ENCODE measurements around the gene SOCS3. TPM values are rescaled to one million over a fixed set of nuclear protein-coding genes. Genes with fewer than 3 reads are reported as not detected.

Gene SOCS3
- polyA plus RNA-seq, 1 experiment: 15.3 TPM

DNA sequence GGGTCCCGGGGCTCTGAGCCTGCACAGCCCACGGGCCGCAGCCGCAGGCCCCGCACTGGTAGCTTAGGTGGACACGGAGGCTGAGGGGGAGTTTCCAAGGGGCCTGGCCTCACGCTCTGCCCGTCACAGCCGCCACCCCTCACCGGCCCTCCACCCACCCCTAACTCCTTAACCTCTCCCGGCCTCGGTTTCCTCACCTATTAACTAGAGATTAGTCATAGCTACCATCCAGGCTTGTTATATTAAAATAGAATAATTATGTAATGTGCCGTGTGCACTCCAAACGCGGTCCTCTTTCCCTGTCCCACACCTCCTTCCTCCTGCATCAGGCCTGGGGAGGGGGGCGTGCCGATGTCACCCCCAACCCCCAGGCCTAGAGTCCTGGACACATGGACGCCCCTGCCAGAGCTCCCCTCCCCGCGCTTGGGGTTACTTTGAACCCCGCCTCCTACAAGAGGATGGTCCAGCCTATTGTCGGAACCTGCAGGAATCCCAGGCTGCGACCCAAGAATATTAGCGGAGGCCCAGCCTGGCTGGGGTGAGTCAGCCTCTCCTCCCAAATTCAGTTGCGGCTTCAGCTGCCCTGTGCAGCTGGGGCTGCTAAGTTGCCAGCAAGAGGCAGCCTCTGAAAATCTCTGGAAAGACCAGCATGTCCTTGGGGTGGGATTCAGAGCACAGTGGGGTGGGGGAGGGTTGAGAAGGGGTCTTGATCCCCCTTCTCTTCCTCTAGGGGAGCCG, 17.3 kb downstream of the SOCS3 start:
- H3K9me3 ChIP-seq (ENCODE audit: control insufficient read depth, insufficient read depth, low read length): no peaks in the 10 kb centered on the region; the same call in 1 of the 2 replicates
- H3K4me3 ChIP-seq (ENCODE audit: low read depth, low read length): peak overlapping the region; percentile 25
- POLR2A ChIA-PET: interaction anchor here (0.7 to 2.6 kb wide), 7 partner anchors 11 to 43 kb away, joined by 3 to 21 read pairs (median 3); partner anchors contain the start of gene SOCS3
- TF ChIP-seq, protein P1, sequence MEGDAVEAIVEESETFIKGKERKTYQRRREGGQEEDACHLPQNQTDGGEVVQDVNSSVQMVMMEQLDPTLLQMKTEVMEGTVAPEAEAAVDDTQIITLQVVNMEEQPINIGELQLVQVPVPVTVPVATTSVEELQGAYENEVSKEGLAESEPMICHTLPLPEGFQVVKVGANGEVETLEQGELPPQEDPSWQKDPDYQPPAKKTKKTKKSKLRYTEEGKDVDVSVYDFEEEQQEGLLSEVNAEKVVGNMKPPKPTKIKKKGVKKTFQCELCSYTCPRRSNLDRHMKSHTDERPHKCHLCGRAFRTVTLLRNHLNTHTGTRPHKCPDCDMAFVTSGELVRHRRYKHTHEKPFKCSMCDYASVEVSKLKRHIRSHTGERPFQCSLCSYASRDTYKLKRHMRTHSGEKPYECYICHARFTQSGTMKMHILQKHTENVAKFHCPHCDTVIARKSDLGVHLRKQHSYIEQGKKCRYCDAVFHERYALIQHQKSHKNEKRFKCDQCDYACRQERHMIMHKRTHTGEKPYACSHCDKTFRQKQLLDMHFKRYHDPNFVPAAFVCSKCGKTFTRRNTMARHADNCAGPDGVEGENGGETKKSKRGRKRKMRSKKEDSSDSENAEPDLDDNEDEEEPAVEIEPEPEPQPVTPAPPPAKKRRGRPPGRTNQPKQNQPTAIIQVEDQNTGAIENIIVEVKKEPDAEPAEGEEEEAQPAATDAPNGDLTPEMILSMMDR (IDR thresholded peaks at IDR 0.05; ENCODE audit: low read depth, low read length): no peak
- peak overlapping the region; percentile 92 for H3K27ac ChIP-seq (ENCODE audit: low read depth, low read length)
- CTCF ChIA-PET: interaction anchor here (1.0 kb wide), 1 partner anchor 18 kb away, joined by 3 read pairs; no protein-coding TSS in a partner anchor
- H3K27me3 ChIP-seq (ENCODE audit: control insufficient read depth, insufficient read depth, low read length): no peaks in the 10 kb centered on the region
- DNase-seq (ENCODE audit: low read depth, low spot score): no peak

DNA sequence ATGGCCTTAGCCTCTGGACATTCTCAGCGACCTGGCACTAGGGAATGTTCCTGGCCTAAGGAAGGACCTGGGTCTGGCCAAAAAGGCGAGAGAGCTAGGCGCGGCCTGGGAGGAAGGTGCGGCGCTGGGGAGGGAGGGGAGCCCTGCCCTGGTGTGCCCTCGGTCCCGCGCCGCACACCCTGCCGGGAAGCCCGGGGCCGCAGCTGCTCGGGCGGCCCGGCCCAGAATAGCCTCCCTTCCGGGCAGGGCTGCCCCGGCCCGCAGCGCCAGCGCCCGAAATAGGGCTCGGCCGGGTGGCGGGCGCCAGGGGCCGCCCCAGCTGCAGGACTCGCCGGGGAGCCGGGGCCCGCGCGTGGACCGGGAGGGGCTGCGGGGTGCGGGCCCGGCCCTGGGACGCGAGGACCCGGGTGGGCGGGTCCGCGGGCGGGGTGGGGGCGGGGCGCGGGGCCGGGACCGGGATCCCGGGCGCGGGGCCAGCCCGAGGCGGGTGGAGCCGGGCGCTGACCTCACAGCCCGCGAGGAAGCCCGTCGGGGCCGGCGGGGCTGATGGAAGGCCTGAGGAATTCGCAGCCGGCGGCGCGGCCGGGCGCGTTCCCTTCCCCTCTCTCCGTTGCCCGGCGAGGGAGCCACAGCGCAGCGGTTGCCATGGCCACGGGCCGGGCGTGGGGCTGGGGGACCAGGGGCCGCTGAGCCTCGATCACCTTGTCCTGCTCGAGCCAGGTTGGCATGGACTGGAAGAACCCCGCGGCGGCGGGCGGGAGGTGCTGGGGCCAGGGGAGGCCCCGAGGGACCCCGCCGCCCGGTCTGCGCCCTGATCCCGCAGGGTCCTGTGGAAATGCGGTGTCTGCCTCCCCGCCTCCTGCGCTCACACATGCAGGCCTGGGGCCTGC, 18.1 kb downstream of the SOCS3 start:
- Histone ChIP-seq H3K4me3 (ENCODE audit: low read depth, low read length) (peak overlapping the region; percentile 25; the same call in 1 of the 2 replicates), H3K27me3 (ENCODE audit: control insufficient read depth, insufficient read depth, low read length) (no peaks in the 10 kb centered on the region), H3K27ac (ENCODE audit: low read depth, low read length) (peak overlapping the region; percentile 92), H3K9me3 (ENCODE audit: control insufficient read depth, insufficient read depth, low read length) (no peaks in the 10 kb centered on the region; the same call in 1 of the 2 replicates)
- CTCF ChIA-PET: no interaction called here
- POLR2A ChIA-PET: interaction anchor here (0.8 to 2.6 kb wide), 5 partner anchors 12 to 28 kb away, joined by 3 to 21 read pairs (median 3); partner anchors contain the start of gene SOCS3
- DNase-seq (ENCODE audit: low read depth, low spot score): no peak
- TF ChIP-seq, protein P1 (IDR thresholded peaks at IDR 0.05; ENCODE audit: low read depth, low read length): no peak

DNA sequence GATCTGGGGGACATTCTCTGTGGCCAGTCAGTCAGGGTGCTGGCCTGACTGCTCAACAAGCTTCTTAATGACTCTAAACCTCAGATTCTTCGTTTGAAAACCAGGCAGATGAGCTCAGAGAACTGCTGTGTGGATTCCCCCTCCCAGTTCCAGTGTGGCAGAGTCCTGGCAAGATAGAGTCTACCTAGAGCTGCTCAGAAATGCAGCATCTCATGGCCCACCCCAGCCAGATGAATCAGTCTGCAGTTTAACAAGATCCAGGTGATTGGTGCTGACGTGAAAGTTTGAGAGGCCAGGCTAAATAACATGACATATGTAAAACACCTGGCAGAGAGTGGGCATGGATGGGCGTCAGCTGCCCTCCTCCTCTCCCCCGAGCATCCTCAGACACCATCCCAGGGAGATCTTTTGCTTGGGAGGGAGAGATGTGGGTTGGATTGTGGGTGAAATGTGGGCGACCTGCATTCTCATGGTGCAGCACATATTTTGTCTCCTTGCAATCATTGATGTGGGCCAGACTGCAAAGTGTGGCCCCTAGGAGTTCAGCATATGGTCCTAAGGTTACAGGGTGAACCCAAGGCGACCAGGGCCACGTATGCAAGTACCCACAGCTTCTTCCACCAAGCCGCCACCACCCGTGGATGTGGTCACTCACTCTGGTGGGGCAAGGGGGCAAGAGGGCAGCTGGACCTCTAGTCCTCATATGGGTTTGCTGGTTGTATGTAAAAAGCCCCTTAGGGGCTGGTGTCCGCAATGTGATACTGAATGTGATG, 19.5 kb downstream of the SOCS3 start:
- ChIA-PET POLR2A (interaction anchor here (1.1 to 2.6 kb wide), 2 partner anchors 19 to 20 kb away, joined by 4 to 21 read pairs; partner anchors contain the start of gene SOCS3), CTCF (interaction anchor here (1.4 kb wide), 1 partner anchor 20 kb away, joined by 4 read pairs; no protein-coding TSS in a partner anchor)
- Histone ChIP-seq H3K27me3 (ENCODE audit: control insufficient read depth, insufficient read depth, low read length) (no peaks in the 10 kb centered on the region), H3K27ac (ENCODE audit: low read depth, low read length) (no peak overlapping the region), H3K4me3 (ENCODE audit: low read depth, low read length) (no peak overlapping the region), H3K9me3 (ENCODE audit: control insufficient read depth, insufficient read depth, low read length) (no peaks in the 10 kb centered on the region; the same call in 1 of the 2 replicates)
- TF ChIP-seq, protein P1 (IDR thresholded peaks at IDR 0.05; ENCODE audit: low read depth, low read length): no peak
- no peak for DNase-seq (ENCODE audit: low read depth, low spot score)

DNA sequence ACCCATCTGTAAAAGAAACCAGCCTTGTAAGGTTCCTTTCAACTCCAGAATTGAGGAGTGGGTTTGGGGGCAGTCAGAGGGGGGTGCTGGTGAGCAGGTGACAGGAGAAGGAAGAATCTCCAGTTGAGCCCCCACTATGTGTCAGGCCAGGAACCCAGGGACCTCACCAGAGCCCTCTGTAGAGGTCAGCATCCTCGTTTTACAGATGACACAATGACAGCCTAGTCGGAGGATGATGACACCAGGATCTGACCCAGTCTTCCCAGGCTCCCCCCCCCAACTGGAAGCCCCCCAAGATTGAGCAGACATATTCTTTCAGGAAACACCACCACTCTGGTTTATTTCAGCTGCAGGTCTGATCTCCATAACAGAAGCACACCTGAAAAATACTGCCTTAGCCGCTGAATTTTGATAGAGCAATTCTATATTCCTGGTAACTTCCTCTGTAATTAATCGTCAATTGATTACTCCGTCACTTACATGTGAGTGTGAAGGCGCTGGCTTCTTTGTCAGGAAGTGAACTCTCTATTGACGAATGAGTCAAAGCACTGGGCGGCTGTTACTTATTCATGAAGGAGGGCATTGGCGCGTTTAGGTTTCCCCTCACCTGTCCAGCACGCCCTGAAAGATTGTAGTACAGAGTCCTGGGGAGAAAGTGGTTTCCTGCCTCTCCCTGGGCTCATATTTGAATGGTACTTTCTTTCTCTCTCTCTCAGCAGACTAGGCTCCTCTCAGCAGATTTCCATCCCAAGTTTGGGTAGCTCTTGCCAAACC, 21.2 kb downstream of the SOCS3 start:
- H3K9me3 ChIP-seq (ENCODE audit: control insufficient read depth, insufficient read depth, low read length): no peaks in the 10 kb centered on the region
- ChIA-PET POLR2A (no interaction called here), CTCF (no interaction called here)
- no peak overlapping the region for H3K27ac ChIP-seq (ENCODE audit: low read depth, low read length)
- H3K4me3 ChIP-seq (ENCODE audit: low read depth, low read length): no peak overlapping the region
- H3K27me3 ChIP-seq (ENCODE audit: control insufficient read depth, insufficient read depth, low read length): no peaks in the 10 kb centered on the region
- TF ChIP-seq, protein P1 (IDR thresholded peaks at IDR 0.05; ENCODE audit: low read depth, low read length): no peak
- DNase-seq (ENCODE audit: low read depth, low spot score): no peak
